Measurements from ENCODE around the gene NR4A3. TPM values are rescaled to one million over a fixed set of nuclear protein-coding genes. Genes with fewer than 3 reads are reported as not detected.
"Not testable (repeated sequence)": the region's sequence is repeated elsewhere in the genome, so short reads cannot be mapped to it uniquely, and the experiment has no call there.

Gene NR4A3
- polyA plus RNA-seq, 1 donor (not counting 4 experiments of a cell fraction or from before 2014, with no cell fraction given), result 0.16 TPM

DNA sequence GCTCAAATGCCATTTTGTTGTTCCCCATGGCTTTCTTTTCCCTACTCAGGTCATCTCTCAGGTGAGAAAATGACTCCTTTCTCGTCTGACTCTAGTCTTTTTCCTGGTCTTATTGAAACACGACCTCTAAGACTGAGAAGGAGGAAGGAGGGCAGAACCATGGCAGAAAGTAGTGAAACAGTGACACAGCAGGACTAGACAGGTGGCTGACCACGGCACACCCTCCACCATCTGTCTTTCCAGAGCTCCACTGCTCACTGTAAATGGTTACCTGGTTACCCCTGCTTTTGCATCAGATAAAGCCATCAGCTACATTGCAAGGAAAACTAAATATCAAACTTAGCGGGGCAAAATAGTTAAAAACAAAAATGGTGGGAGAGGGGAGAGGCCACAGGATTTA lies 30.9 kb downstream of the NR4A3 start:
- TF ChIP-seq EZH2 (IDR thresholded peaks at IDR 0.05; ENCODE audit: low read length), result no peak
- TF ChIP-seq, protein P1, sequence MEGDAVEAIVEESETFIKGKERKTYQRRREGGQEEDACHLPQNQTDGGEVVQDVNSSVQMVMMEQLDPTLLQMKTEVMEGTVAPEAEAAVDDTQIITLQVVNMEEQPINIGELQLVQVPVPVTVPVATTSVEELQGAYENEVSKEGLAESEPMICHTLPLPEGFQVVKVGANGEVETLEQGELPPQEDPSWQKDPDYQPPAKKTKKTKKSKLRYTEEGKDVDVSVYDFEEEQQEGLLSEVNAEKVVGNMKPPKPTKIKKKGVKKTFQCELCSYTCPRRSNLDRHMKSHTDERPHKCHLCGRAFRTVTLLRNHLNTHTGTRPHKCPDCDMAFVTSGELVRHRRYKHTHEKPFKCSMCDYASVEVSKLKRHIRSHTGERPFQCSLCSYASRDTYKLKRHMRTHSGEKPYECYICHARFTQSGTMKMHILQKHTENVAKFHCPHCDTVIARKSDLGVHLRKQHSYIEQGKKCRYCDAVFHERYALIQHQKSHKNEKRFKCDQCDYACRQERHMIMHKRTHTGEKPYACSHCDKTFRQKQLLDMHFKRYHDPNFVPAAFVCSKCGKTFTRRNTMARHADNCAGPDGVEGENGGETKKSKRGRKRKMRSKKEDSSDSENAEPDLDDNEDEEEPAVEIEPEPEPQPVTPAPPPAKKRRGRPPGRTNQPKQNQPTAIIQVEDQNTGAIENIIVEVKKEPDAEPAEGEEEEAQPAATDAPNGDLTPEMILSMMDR (optimal IDR thresholded peaks at IDR 0.05 in 1 of 3, IDR thresholded peaks at IDR 0.05 in 1 of 3, conservative IDR thresholded peaks at IDR 0.05 in 1 of 3; ENCODE audit: extremely low read depth in 1 of 3, insufficient read depth in 2 of 3, low read length in 3 of 3), result no peak
- Histone ChIP-seq H3K4me1 (ENCODE audit: control insufficient read depth, extremely low read depth, insufficient read depth, low read length) (no peaks in the 10 kb centered on the region), H3K9me3 (ENCODE audit: control insufficient read depth, low read depth, low read length) (no peaks in the 10 kb centered on the region), H3K4me2 (ENCODE audit: control insufficient read depth, extremely low read depth, insufficient read depth, low read depth, low read length) (no peak overlapping the region), H3K4me3 (ENCODE audit: control insufficient read depth in 2 of 3, extremely low read depth in 1 of 3, insufficient read depth in 2 of 3, low read depth in 1 of 3, low read length in 3 of 3) (no peak overlapping the region), H3K27me3 (ENCODE audit: control insufficient read depth, extremely low read depth, insufficient read depth, low read length) (no peaks in the 10 kb centered on the region), H2AFZ (ENCODE audit: control insufficient read depth, low read length) (no peak overlapping the region), H3K27ac (ENCODE audit: control insufficient read depth, insufficient read depth, low read length) (no peak overlapping the region), H3K79me2 (ENCODE audit: control insufficient read depth, insufficient read depth, low read length) (no peaks in the 10 kb centered on the region), H3K9me1 (ENCODE audit: control insufficient read depth, extremely low read depth, insufficient read depth, low read length) (no peaks in the 10 kb centered on the region), H3K9ac (ENCODE audit: control insufficient read depth, extremely low read depth, insufficient read depth, low read length) (no peak overlapping the region), H4K20me1 (ENCODE audit: control insufficient read depth, extremely low read depth, insufficient read depth, low read length) (no peaks in the 10 kb centered on the region), H3K36me3 (ENCODE audit: control insufficient read depth in 2 of 2, extremely low read depth in 1 of 2, insufficient read depth in 2 of 2, low read length in 2 of 2) (no peaks in the 10 kb centered on the region)
- dilution Hi-C loops (cut with MboI; ENCODE audit: extremely low pct_ligation_motif_present, low sequenced_read_pairs), result no loop called here
- no peak for FAIRE-seq
- no peak for DNase-seq (ENCODE audit: low read depth, low spot score)

DNA sequence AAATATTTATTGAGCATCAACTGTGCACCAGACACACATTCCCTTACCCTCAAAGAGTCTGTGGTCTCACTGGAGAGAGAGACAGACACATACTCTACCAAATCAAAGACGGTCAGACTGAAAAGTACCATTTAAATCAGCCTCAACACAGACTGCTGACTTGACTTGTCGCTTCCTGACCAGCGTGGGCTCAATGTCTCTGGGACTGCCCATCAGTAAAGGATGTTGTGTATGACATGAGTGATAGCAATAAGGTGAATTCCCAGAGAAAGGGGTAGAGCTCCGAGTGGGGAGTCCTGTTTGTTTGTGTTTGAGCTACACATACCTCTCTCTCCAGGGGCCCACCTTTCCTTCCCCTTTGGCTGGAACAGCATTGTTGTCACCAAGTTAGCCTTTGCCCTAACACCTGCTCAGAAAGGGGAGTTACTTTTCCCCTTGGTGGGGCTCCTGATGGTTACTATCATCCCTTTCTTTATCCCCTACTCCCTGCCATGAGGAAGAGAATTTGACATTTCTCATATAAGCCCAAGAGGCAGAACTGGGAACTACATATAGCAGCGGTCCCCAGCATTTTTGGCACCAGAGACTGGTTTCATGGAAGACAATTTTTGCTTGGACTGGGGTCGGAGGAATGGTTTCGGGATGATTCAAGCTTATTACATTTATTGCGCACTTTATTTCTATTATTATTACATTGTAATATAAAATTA lies 33.9 kb downstream of the NR4A3 start:
- FAIRE-seq (no peak), DNase-seq (ENCODE audit: low read depth, low spot score) (no peak)
- no peak overlapping the region for H3K4me2 ChIP-seq (ENCODE audit: control insufficient read depth, extremely low read depth, insufficient read depth, low read depth, low read length)
- H3K27ac ChIP-seq (ENCODE audit: control insufficient read depth, insufficient read depth, low read length), result no peak overlapping the region
- H3K9me3 ChIP-seq (ENCODE audit: control insufficient read depth, low read depth, low read length), result no peaks in the 10 kb centered on the region
- no peaks in the 10 kb centered on the region for H3K4me1 ChIP-seq (ENCODE audit: control insufficient read depth, extremely low read depth, insufficient read depth, low read length)
- no peaks in the 10 kb centered on the region for H4K20me1 ChIP-seq (ENCODE audit: control insufficient read depth, extremely low read depth, insufficient read depth, low read length)
- H3K36me3 ChIP-seq (ENCODE audit: control insufficient read depth in 2 of 2, extremely low read depth in 1 of 2, insufficient read depth in 2 of 2, low read length in 2 of 2), result no peaks in the 10 kb centered on the region
- no peak overlapping the region for H3K4me3 ChIP-seq (ENCODE audit: control insufficient read depth in 2 of 3, extremely low read depth in 1 of 3, insufficient read depth in 2 of 3, low read depth in 1 of 3, low read length in 3 of 3)
- no peaks in the 10 kb centered on the region for H3K9me1 ChIP-seq (ENCODE audit: control insufficient read depth, extremely low read depth, insufficient read depth, low read length)
- H3K27me3 ChIP-seq (ENCODE audit: control insufficient read depth, extremely low read depth, insufficient read depth, low read length), result no peaks in the 10 kb centered on the region
- TF ChIP-seq EZH2 (IDR thresholded peaks at IDR 0.05; ENCODE audit: low read length), result no peak
- TF ChIP-seq, protein P1 (optimal IDR thresholded peaks at IDR 0.05 in 1 of 3, IDR thresholded peaks at IDR 0.05 in 1 of 3, conservative IDR thresholded peaks at IDR 0.05 in 1 of 3; ENCODE audit: extremely low read depth in 1 of 3, insufficient read depth in 2 of 3, low read length in 3 of 3), result no peak
- dilution Hi-C loops (cut with MboI; ENCODE audit: extremely low pct_ligation_motif_present, low sequenced_read_pairs), result no loop called here
- no peak overlapping the region for H3K9ac ChIP-seq (ENCODE audit: control insufficient read depth, extremely low read depth, insufficient read depth, low read length)
- H2AFZ ChIP-seq (ENCODE audit: control insufficient read depth, low read length), result no peak overlapping the region
- no peaks in the 10 kb centered on the region for H3K79me2 ChIP-seq (ENCODE audit: control insufficient read depth, insufficient read depth, low read length)

GRCh38 chr9:99857576-99857975 lies 35.9 kb downstream of the NR4A3 start:
- dilution Hi-C loops (cut with MboI; ENCODE audit: extremely low pct_ligation_motif_present, low sequenced_read_pairs); DNase-seq (ENCODE audit: low read depth, low spot score); H3K9me1 ChIP-seq (ENCODE audit: control insufficient read depth, extremely low read depth, insufficient read depth, low read length); H3K9ac ChIP-seq (ENCODE audit: control insufficient read depth, extremely low read depth, insufficient read depth, low read length); H3K4me3 ChIP-seq (ENCODE audit: control insufficient read depth in 2 of 3, extremely low read depth in 1 of 3, insufficient read depth in 2 of 3, low read depth in 1 of 3, low read length in 3 of 3); H3K27me3 ChIP-seq (ENCODE audit: control insufficient read depth, extremely low read depth, insufficient read depth, low read length); H3K79me2 ChIP-seq (ENCODE audit: control insufficient read depth, insufficient read depth, low read length); FAIRE-seq; H3K36me3 ChIP-seq (ENCODE audit: control insufficient read depth in 2 of 2, extremely low read depth in 1 of 2, insufficient read depth in 2 of 2, low read length in 2 of 2); H3K4me2 ChIP-seq (ENCODE audit: control insufficient read depth, extremely low read depth, insufficient read depth, low read depth, low read length); H2AFZ ChIP-seq (ENCODE audit: control insufficient read depth, low read length); H4K20me1 ChIP-seq (ENCODE audit: control insufficient read depth, extremely low read depth, insufficient read depth, low read length); H3K9me3 ChIP-seq (ENCODE audit: control insufficient read depth, low read depth, low read length); H3K4me1 ChIP-seq (ENCODE audit: control insufficient read depth, extremely low read depth, insufficient read depth, low read length); H3K27ac ChIP-seq (ENCODE audit: control insufficient read depth, insufficient read depth, low read length): not testable (repeated sequence)

All from keratinocyte (primary cell).